H9 (cell line): ENCODE results near the gene TARBP2. TPM values are rescaled to one million over a fixed set of nuclear protein-coding genes. Genes with fewer than 3 reads are reported as not detected.
A peak's percentile ranks its signal among the peaks of the same experiment; 100 is the strongest.

Experiments
- DNase-seq: peaks from one replicate; pipeline ENCODE4 v3.0.0-alpha.2; 2017
- H2AFZ ChIP-seq: one replicate; pipeline ENCODE4 v1.6.1; 2013; ENCODE audit warnings: mild to moderate bottlenecking, low read length, control low read depth, moderate library complexity
- H2AK5ac ChIP-seq: 2 replicates; pipeline ENCODE4 v1.6.1; 2013; ENCODE audit warnings: low read length, control low read depth, mixed read lengths; ENCODE audit not compliant: insufficient read length
- H2BK120ac ChIP-seq: one replicate; pipeline ENCODE4 v1.6.1; 2013; ENCODE audit warnings: low read depth, mild to moderate bottlenecking, low read length, control low read depth, inconsistent platforms; ENCODE audit not compliant: poor library complexity, severe bottlenecking
- H2BK12ac ChIP-seq: 2 replicates; pipeline ENCODE4 v1.6.1; 2013; ENCODE audit warnings: low read length, control low read depth, mixed read lengths, low read depth; ENCODE audit not compliant: insufficient read length
- H2BK15ac ChIP-seq: 2 replicates; pipeline ENCODE4 v1.6.1; 2013; ENCODE audit warnings: low read depth, low read length, control low read depth
- H2BK20ac ChIP-seq: one replicate; pipeline ENCODE4 v1.6.1; 2013; ENCODE audit warnings: low read depth, mild to moderate bottlenecking, low read length, control low read depth, inconsistent platforms; ENCODE audit not compliant: poor library complexity, severe bottlenecking
- H2BK5ac ChIP-seq: 2 replicates; pipeline ENCODE4 v1.6.1; 2013; ENCODE audit warnings: low read length, control low read depth, mixed read lengths; ENCODE audit not compliant: insufficient read length
- H3K14ac ChIP-seq: 2 replicates; pipeline ENCODE4 v1.6.1; 2013; ENCODE audit warnings: low read length, control low read depth; ENCODE audit not compliant: insufficient read depth
- H3K18ac ChIP-seq: 2 replicates; pipeline ENCODE4 v1.6.1; 2013; ENCODE audit warnings: low read depth, mild to moderate bottlenecking, mixed read lengths, low read length, control low read depth; ENCODE audit not compliant: insufficient read length
- H3K23ac ChIP-seq: 2 replicates; pipeline ENCODE4 v1.6.1; 2013; ENCODE audit warnings: low read length, control low read depth, mixed read lengths, low read depth; ENCODE audit not compliant: insufficient read length
- H3K23me2 ChIP-seq: 2 replicates; pipeline ENCODE4 v1.6.1; 2013; ENCODE audit warnings: low read depth, mild to moderate bottlenecking, mixed read lengths, low read length, control low read depth; ENCODE audit not compliant: insufficient read length, poor library complexity, severe bottlenecking
- H3K27ac ChIP-seq: 2 replicates; pipeline ENCODE4 v1.5.1; 2013; ENCODE audit warnings: low read length, control low read depth, mixed read lengths, low read depth; ENCODE audit not compliant: insufficient read length
- H3K27me3 ChIP-seq: 2 replicates; pipeline ENCODE4 v1.6.1; 2013; ENCODE audit warnings: low read length, control low read depth, inconsistent platforms; ENCODE audit not compliant: insufficient read depth
- H3K4ac ChIP-seq: 2 replicates; pipeline ENCODE4 v1.6.1; 2013; ENCODE audit warnings: low read depth, mild to moderate bottlenecking, control low read depth, inconsistent platforms, low read length, moderate library complexity
- H3K4me1 ChIP-seq: 2 replicates; pipeline ENCODE4 v1.6.1; 2013; ENCODE audit warnings: low read length, control low read depth, inconsistent platforms; ENCODE audit not compliant: insufficient read depth
- H3K4me2 ChIP-seq: 2 replicates; pipeline ENCODE4 v1.6.1; 2013; ENCODE audit warnings: low read length, control low read depth, mixed read lengths; ENCODE audit not compliant: insufficient read length, insufficient read depth
- H3K56ac ChIP-seq: 2 replicates; pipeline ENCODE4 v1.6.1; 2013; ENCODE audit warnings: low read depth, mild to moderate bottlenecking, mixed read lengths, low read length, control low read depth; ENCODE audit not compliant: insufficient read length
- H3K79me1 ChIP-seq: 2 replicates; pipeline ENCODE4 v1.6.1; 2013; ENCODE audit warnings: low read depth, mild to moderate bottlenecking, moderate library complexity, low read length, control low read depth, inconsistent platforms; ENCODE audit not compliant: insufficient read depth, poor library complexity, severe bottlenecking
- H3K79me2 ChIP-seq: 2 replicates; pipeline ENCODE4 v1.6.1; 2013; ENCODE audit warnings: low read length, control low read depth, inconsistent platforms; ENCODE audit not compliant: insufficient read depth
- H3K9ac ChIP-seq: 2 replicates; pipeline ENCODE4 v1.6.1; 2013; ENCODE audit warnings: low read length, control low read depth, mixed read lengths; ENCODE audit not compliant: insufficient read length; ENCODE audit errors: extremely low read depth
- H3K9me3 ChIP-seq: one replicate; pipeline ENCODE4 v1.6.1; 2013; ENCODE audit warnings: low read depth, low read length, inconsistent platforms; ENCODE audit not compliant: control insufficient read depth
- H3T11ph ChIP-seq: one replicate; pipeline ENCODE4 v1.6.1; 2013; ENCODE audit warnings: mild to moderate bottlenecking, low read length, control low read depth, inconsistent platforms
- H4K20me1 ChIP-seq: one replicate; pipeline ENCODE4 v1.6.1; 2013; ENCODE audit not compliant: control insufficient read depth, insufficient read length, insufficient read depth
- H4K5ac ChIP-seq: 2 replicates; pipeline ENCODE4 v1.6.1; 2013; ENCODE audit warnings: low read depth, mild to moderate bottlenecking, mixed read lengths, low read length, control low read depth; ENCODE audit not compliant: insufficient read length
- H4K8ac ChIP-seq: replicated peaks from 2 replicates; pipeline ENCODE4 v1.6.1; 2013; ENCODE audit warnings: low read length, control low read depth, mixed read lengths, low read depth; ENCODE audit not compliant: insufficient read length
- H4K91ac ChIP-seq: 2 replicates; pipeline ENCODE4 v1.6.1; 2013; ENCODE audit warnings: low read depth, mild to moderate bottlenecking, moderate library complexity, mixed read lengths, low read length, control low read depth; ENCODE audit not compliant: insufficient read length
- H3K27ac Mint-ChIP-seq, 3 experiments: 2 replicates in 2 of 3; 3 replicates in 1 of 3; pipeline ENCODE4 v1.8.0; 2020 to 2021; ENCODE audit warnings: mixed read lengths in 3 of 3, mild to moderate bottlenecking in 1 of 3, moderate library complexity in 1 of 3
- H3K27me3 Mint-ChIP-seq: 2 replicates; pipeline ENCODE4 v1.8.0; 2021; ENCODE audit warnings: low read depth, mild to moderate bottlenecking, moderate library complexity, mixed read lengths
- H3K36me3 Mint-ChIP-seq, 3 experiments: 2 replicates in 2 of 3; 3 replicates in 1 of 3; pipeline ENCODE4 v1.8.0; 2020 to 2021; ENCODE audit warnings: low read depth in 3 of 3, mixed read lengths in 3 of 3; ENCODE audit not compliant: insufficient read depth in 1 of 3
- H3K4me1 Mint-ChIP-seq, 2 experiments: 2 replicates each; pipeline ENCODE4 v1.8.0; 2020; ENCODE audit warnings: mixed read lengths in 2 of 2
- H3K4me3 Mint-ChIP-seq, 2 experiments: 2 replicates in 1 of 2; 3 replicates in 1 of 2; pipeline ENCODE4 v1.8.0; 2020 to 2021; ENCODE audit warnings: mild to moderate bottlenecking in 2 of 2, mixed read lengths in 2 of 2, moderate library complexity in 1 of 2
- H3K9me3 Mint-ChIP-seq, 2 experiments: 2 replicates in 1 of 2; 3 replicates in 1 of 2; pipeline ENCODE4 v1.8.0; 2020; ENCODE audit warnings: mild to moderate bottlenecking in 2 of 2, mixed read lengths in 2 of 2, moderate library complexity in 1 of 2
- CTCF ChIP-seq: fragments of 200-600 bp; sonication (generic); conservative IDR thresholded peaks from 3 replicates; pipeline ENCODE4 v1.8.0; 2021; ENCODE audit warnings: antibody characterized with exemption, mild to moderate bottlenecking
- WGBS: extraction: QIAGEN DNeasy Blood & Tissue Kit; methylation state at CpG from one replicate; pipeline ENCODE4 v1.1.7; 2013; ENCODE audit warnings: missing lambda C conversion rate, low lambda C conversion rate, mixed read lengths; ENCODE audit not compliant: insufficient read length; ENCODE audit errors: extremely low coverage; 5-methylcytosine and 5-hydroxymethylcytosine counted together
- total RNA-seq: library from RNA; stranded (reverse); gene quantifications from 2 replicates; pipeline ENCODE4 v1.2.1, GENCODE V29; 2021

TARBP2 gene
- total RNA-seq, 1 experiment from 2014 or later = 79.2 TPM

GRCh38 chr12:53467082-53467481 lies 34.0 kb upstream of the TARBP2 start:
- no peak overlapping the region for H2AK5ac ChIP-seq
- no peak overlapping the region for H3K4me2 ChIP-seq
- no peaks in the 10 kb centered on the region for H3K23me2 ChIP-seq
- H3K56ac ChIP-seq = no peak overlapping the region
- Mint-ChIP-seq H3K9me3 (no peaks in the 10 kb centered on the region; a peak in 1 of 5 replicates), H3K36me3 (peaks cover 77 to 99% (median 96%) of the 10 kb centered on the region in 3 experiments), H3K4me3 (no peak overlapping the region), H3K27ac (peak overlapping the region; percentile 40 to 92 (median 89); a peak in 4 of 7 replicates), H3K4me1 (peaks cover 30 to 56% of the 10 kb centered on the region in 2 experiments), H3K27me3 (no peaks in the 10 kb centered on the region)
- no peak overlapping the region for H2AFZ ChIP-seq
- no peaks in the 10 kb centered on the region for H4K20me1 ChIP-seq
- no peak overlapping the region for H4K5ac ChIP-seq
- DNase-seq = no peak
- peaks cover 14% of the 10 kb centered on the region for H3K79me1 ChIP-seq
- no peak overlapping the region for H4K91ac ChIP-seq
- H3K9me3 ChIP-seq = no peaks in the 10 kb centered on the region
- no peak overlapping the region for H2BK5ac ChIP-seq
- H3T11ph ChIP-seq = no peak overlapping the region
- no peak overlapping the region for H3K23ac ChIP-seq
- no peak overlapping the region for H3K27ac ChIP-seq
- no peaks in the 10 kb centered on the region for H3K4me1 ChIP-seq
- no peak overlapping the region for H2BK120ac ChIP-seq
- no peak overlapping the region for H3K18ac ChIP-seq
- H3K79me2 ChIP-seq = no peaks in the 10 kb centered on the region; the same call in none of the 2 replicates
- no peak overlapping the region for H3K9ac ChIP-seq
- TF ChIP-seq CTCF = no peak
- H3K4ac ChIP-seq = no peak overlapping the region
- H4K8ac ChIP-seq = peak overlapping the region; percentile 65
- H2BK20ac ChIP-seq = no peak overlapping the region
- no peaks in the 10 kb centered on the region for H3K27me3 ChIP-seq
- H3K14ac ChIP-seq = no peak overlapping the region
- no peak overlapping the region for H2BK15ac ChIP-seq
- no peak overlapping the region for H2BK12ac ChIP-seq
- no CpG with 5 or more reads among the region's 5 CpGs for WGBS
